Keratinocyte (primary cell): Measurements from ENCODE around the gene ALOX15. TPM values are rescaled to one million over a fixed set of nuclear protein-coding genes. Genes with fewer than 3 reads are reported as not detected.

Experiments used
- DNase-seq: peaks from one replicate; pipeline ENCODE4 v3.0.0-alpha.2; 2011; ENCODE audit warnings: low read depth, missing footprints, low spot score
- FAIRE-seq: peaks from 2 replicates; lab custom pipeline; 2011; peaks lifted over from hg19 to GRCh38; lab: Jason Lieb, UNC
- H2AFZ ChIP-seq: 2 replicates; pipeline ENCODE4 v1.6.0; 2012; ENCODE audit warnings: low read length, control low read depth, inconsistent platforms; ENCODE audit not compliant: control insufficient read depth
- H3K27ac ChIP-seq: 2 replicates; pipeline ENCODE4 v1.5.1; 2011; ENCODE audit warnings: low read length; ENCODE audit not compliant: control insufficient read depth, insufficient read depth
- H3K27me3 ChIP-seq: 3 replicates; pipeline ENCODE4 v1.6.0; 2011; ENCODE audit warnings: low read length; ENCODE audit not compliant: control insufficient read depth, insufficient read depth; ENCODE audit errors: extremely low read depth
- H3K36me3 ChIP-seq, 2 experiments: 2 replicates in 1 of 2; 3 replicates in 1 of 2; pipeline ENCODE4 v1.5.1; 2011; ENCODE audit warnings: low read length in 2 of 2, mild to moderate bottlenecking in 1 of 2; ENCODE audit not compliant: control insufficient read depth in 2 of 2, insufficient read depth in 2 of 2; ENCODE audit errors: extremely low read depth in 1 of 2
- H3K4me1 ChIP-seq: 3 replicates; pipeline ENCODE4 v1.5.1; 2011; ENCODE audit warnings: low read length; ENCODE audit not compliant: control insufficient read depth, insufficient read depth; ENCODE audit errors: extremely low read depth
- H3K4me2 ChIP-seq: 3 replicates; pipeline ENCODE4 v1.6.0; 2011; ENCODE audit warnings: low read depth, low read length; ENCODE audit not compliant: control insufficient read depth, insufficient read depth; ENCODE audit errors: extremely low read depth
- H3K4me3 ChIP-seq, 3 experiments: fragments of 200-600 bp in 1 of 3; sonication (generic) in 1 of 3; 2 replicates in 2 of 3; 3 replicates in 1 of 3; pipeline ENCODE4 v1.5.1; 2011 to 2016; ENCODE audit warnings: low read length in 3 of 3, mild to moderate bottlenecking in 3 of 3, control low read depth in 2 of 3, inconsistent platforms in 1 of 3, low read depth in 1 of 3, mixed read lengths in 1 of 3, mixed run types in 1 of 3, moderate library complexity in 1 of 3; ENCODE audit not compliant: control insufficient read depth in 2 of 3, insufficient read depth in 2 of 3; ENCODE audit errors: extremely low read depth in 1 of 3
- H3K79me2 ChIP-seq: 2 replicates; pipeline ENCODE4 v1.6.0; 2012; ENCODE audit warnings: low read length; ENCODE audit not compliant: control insufficient read depth, insufficient read depth
- H3K9ac ChIP-seq: 3 replicates; pipeline ENCODE4 v1.6.0; 2011; ENCODE audit warnings: low read length; ENCODE audit not compliant: control insufficient read depth, insufficient read depth; ENCODE audit errors: extremely low read depth
- H3K9me1 ChIP-seq: 3 replicates; pipeline ENCODE4 v1.6.0; 2011; ENCODE audit warnings: low read length; ENCODE audit not compliant: control insufficient read depth, insufficient read depth; ENCODE audit errors: extremely low read depth
- H3K9me3 ChIP-seq: 2 replicates; pipeline ENCODE4 v1.5.1; 2012; ENCODE audit warnings: low read depth, low read length; ENCODE audit not compliant: control insufficient read depth
- H4K20me1 ChIP-seq: 3 replicates; pipeline ENCODE4 v1.6.0; 2011; ENCODE audit warnings: low read length; ENCODE audit not compliant: control insufficient read depth, insufficient read depth; ENCODE audit errors: extremely low read depth
- EZH2 ChIP-seq: IDR thresholded peaks from one replicate; pipeline ENCODE4 v1.6.1; 2012; ENCODE audit warnings: inconsistent platforms, mild to moderate bottlenecking, low read length, moderate library complexity
- dilution Hi-C: fragments of 300-500 bp; cut with MboI; formaldehyde crosslinking; loops from one replicate; pipeline ENCODE4 v1.7.0; 2020; ENCODE audit warnings: low sequenced_read_pairs; ENCODE audit not compliant: extremely low pct_ligation_motif_present
- polyA plus RNA-seq, 5 experiments: library from polyadenylated mRNA; depleted of rRNA in 3 of 5; stranded (reverse) in 3 of 5; stranded (forward) in 1 of 5; unstranded in 1 of 5; fragments of >200 nt; gene quantifications; 1 replicate in 1 of 5; 2 replicates in 3 of 5; 3 replicates in 1 of 5; pipeline versions ENCODE4 v1.2.1 to v1.2.3, GENCODE V29; 2011 to 2012; ENCODE audit warnings: missing spikeins in 2 of 5, low read depth in 1 of 5, low replicate concordance in 1 of 5
- TF ChIP-seq, protein P1 (sequence below), 3 experiments: IDR thresholded peaks in 1 of 3; conservative IDR thresholded peaks in 1 of 3; optimal IDR thresholded peaks in 1 of 3; 2 replicates in 2 of 3; 3 replicates in 1 of 3; pipeline versions ENCODE3 to v1.5.1; 2011; ENCODE audit warnings: low read length in 3 of 3, mild to moderate bottlenecking in 3 of 3, moderate library complexity in 2 of 3, control low read depth in 1 of 3, inconsistent platforms in 1 of 3; ENCODE audit not compliant: insufficient read depth in 2 of 3; ENCODE audit errors: extremely low read depth in 1 of 3

Gene ALOX15
- polyA plus RNA-seq, 1 donor (not counting 4 experiments of a cell fraction or from before 2014, with no cell fraction given), result 0.04 TPM

DNA sequence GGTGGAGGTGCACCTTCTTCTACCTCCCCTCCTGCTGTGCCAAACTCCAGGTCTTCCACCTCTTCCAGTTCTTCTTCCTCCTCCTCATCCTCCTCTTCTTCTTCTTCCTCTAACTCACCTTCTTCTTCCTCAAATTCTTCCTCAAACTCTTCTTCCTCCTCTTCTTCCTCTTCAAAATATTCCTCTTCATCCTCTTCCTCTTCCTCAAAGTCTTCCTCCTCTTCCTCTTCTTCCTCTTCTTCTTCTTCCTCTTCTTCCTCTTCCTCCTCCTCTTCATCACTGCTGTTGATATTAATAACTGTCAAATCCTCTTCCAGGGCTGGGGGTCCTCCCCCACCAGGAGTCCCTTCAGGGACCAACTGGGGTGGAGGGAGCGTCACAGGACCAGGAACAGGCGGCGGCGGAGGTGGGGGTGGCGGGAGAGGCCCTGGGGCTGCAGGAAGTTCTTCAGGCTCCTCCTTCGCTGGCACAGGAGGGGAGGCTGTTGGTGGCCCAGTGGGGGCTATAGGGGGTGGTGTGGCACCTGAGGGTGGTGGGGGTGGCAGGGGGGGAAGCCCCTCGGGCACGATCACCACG is 30.7 kb upstream of the ALOX15 start:
- Histone ChIP-seq H2AFZ (no peak overlapping the region), H3K4me3 (no peak overlapping the region), H3K9ac (no peak overlapping the region), H3K9me3 (no peaks in the 10 kb centered on the region), H3K79me2 (no peaks in the 10 kb centered on the region), H3K4me1 (no peaks in the 10 kb centered on the region), H4K20me1 (no peaks in the 10 kb centered on the region), H3K4me2 (no peak overlapping the region), H3K9me1 (no peaks in the 10 kb centered on the region), H3K36me3 (peaks cover 35 to 42% of the 10 kb centered on the region in 2 experiments), H3K27ac (no peak overlapping the region), H3K27me3 (peaks cover 4% of the 10 kb centered on the region)
- dilution Hi-C loops, result no loop called here
- TF ChIP-seq EZH2, result no peak
- TF ChIP-seq, protein P1, sequence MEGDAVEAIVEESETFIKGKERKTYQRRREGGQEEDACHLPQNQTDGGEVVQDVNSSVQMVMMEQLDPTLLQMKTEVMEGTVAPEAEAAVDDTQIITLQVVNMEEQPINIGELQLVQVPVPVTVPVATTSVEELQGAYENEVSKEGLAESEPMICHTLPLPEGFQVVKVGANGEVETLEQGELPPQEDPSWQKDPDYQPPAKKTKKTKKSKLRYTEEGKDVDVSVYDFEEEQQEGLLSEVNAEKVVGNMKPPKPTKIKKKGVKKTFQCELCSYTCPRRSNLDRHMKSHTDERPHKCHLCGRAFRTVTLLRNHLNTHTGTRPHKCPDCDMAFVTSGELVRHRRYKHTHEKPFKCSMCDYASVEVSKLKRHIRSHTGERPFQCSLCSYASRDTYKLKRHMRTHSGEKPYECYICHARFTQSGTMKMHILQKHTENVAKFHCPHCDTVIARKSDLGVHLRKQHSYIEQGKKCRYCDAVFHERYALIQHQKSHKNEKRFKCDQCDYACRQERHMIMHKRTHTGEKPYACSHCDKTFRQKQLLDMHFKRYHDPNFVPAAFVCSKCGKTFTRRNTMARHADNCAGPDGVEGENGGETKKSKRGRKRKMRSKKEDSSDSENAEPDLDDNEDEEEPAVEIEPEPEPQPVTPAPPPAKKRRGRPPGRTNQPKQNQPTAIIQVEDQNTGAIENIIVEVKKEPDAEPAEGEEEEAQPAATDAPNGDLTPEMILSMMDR (optimal IDR thresholded peaks at IDR 0.05 in 1 of 3, IDR thresholded peaks at IDR 0.05 in 1 of 3, conservative IDR thresholded peaks at IDR 0.05 in 1 of 3; ENCODE audit: extremely low read depth in 1 of 3, insufficient read depth in 2 of 3, low read length in 3 of 3), result no peak
- no peak for DNase-seq
- no peak for FAIRE-seq

DNA sequence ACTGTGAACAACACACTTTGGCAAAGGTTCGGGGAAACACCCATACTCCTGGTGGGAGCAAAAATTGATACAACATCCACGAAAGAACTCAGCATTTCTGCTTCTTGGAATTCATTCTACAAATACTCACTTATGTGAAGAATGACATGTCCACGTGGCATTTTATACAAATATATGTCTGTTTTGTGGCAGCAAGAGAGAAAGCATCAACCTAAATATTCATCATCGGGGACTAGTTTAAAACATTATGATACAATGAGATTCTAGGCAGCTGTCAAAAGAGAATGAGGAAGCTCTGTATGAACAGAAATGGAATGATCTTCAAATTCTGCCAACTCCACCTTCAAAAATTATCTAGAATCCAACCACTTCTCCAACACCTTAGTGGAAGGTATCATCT is 25.7 kb upstream of the ALOX15 start:
- H2AFZ ChIP-seq, result no peak overlapping the region
- no peaks in the 10 kb centered on the region for H3K9me1 ChIP-seq
- no peak overlapping the region for H3K4me3 ChIP-seq
- TF ChIP-seq EZH2, result no peak
- TF ChIP-seq, protein P1 (optimal IDR thresholded peaks at IDR 0.05 in 1 of 3, IDR thresholded peaks at IDR 0.05 in 1 of 3, conservative IDR thresholded peaks at IDR 0.05 in 1 of 3; ENCODE audit: extremely low read depth in 1 of 3, insufficient read depth in 2 of 3, low read length in 3 of 3), result no peak
- FAIRE-seq, result no peak
- peaks cover 19% of the 10 kb centered on the region for H3K27me3 ChIP-seq
- no peak overlapping the region for H3K9ac ChIP-seq
- no peak overlapping the region for H3K4me2 ChIP-seq
- no peaks in the 10 kb centered on the region for H3K4me1 ChIP-seq
- peaks cover 8 to 12% of the 10 kb centered on the region in 2 experiments for H3K36me3 ChIP-seq
- no peaks in the 10 kb centered on the region for H3K79me2 ChIP-seq
- no peak overlapping the region for H3K27ac ChIP-seq
- no peaks in the 10 kb centered on the region for H3K9me3 ChIP-seq
- DNase-seq, result no peak
- dilution Hi-C loops, result no loop called here
- H4K20me1 ChIP-seq, result no peaks in the 10 kb centered on the region
